ES-I3 (cell line): ENCODE data around the gene SYT12.
"Not testable (repeated sequence)": the region's sequence is repeated elsewhere in the genome, so short reads cannot be mapped to it uniquely, and the experiment has no call there.

Experiments
- H3K36me3 ChIP-seq: 2 replicates; pipeline ENCODE4 v1.6.1; 2013; ENCODE audit warnings: mild to moderate bottlenecking, low read length, control low read depth, moderate library complexity; ENCODE audit not compliant: insufficient read depth
- H3K4me1 ChIP-seq: 2 replicates; pipeline ENCODE4 v1.6.1; 2013; ENCODE audit warnings: mild to moderate bottlenecking, control low read depth, low read length; ENCODE audit not compliant: insufficient read depth
- H3K9ac ChIP-seq: 2 replicates; pipeline ENCODE4 v1.6.1; 2013; ENCODE audit warnings: low read depth, mild to moderate bottlenecking, low read length, moderate library complexity
- H3K9me3 ChIP-seq: 2 replicates; pipeline ENCODE4 v1.6.1; 2013; ENCODE audit warnings: mild to moderate bottlenecking, low read length, moderate library complexity; ENCODE audit not compliant: control insufficient read depth, insufficient read depth

The SYT12 gene

GRCh38 chr11:66986178-66986545 lies 36.8 kb upstream of the SYT12 start:
- Histone ChIP-seq H3K4me1 (peaks cover 6% of the 10 kb centered on the region; the same call in 1 of the 2 replicates), H3K9ac (no peak overlapping the region), H3K36me3 (no peaks in the 10 kb centered on the region), H3K9me3 (no peaks in the 10 kb centered on the region)

- Histone ChIP-seq H3K9ac (no peak overlapping the region), H3K9me3 (no peaks in the 10 kb centered on the region), H3K4me1 (peaks cover 6% of the 10 kb centered on the region; the same call in 1 of the 2 replicates), H3K36me3 (no peaks in the 10 kb centered on the region)
Observed at GRCh38 chr11:66987158-66987620, 35.7 kb upstream of the SYT12 start.

- H3K9ac ChIP-seq: no peak overlapping the region
- peaks cover 6% of the 10 kb centered on the region; the same call in 1 of the 2 replicates for H3K4me1 ChIP-seq
- no peaks in the 10 kb centered on the region for H3K36me3 ChIP-seq
- H3K9me3 ChIP-seq: no peaks in the 10 kb centered on the region
Observed at GRCh38 chr11:66987924-66988637, 34.9 kb upstream of the SYT12 start.

GRCh38 chr11:66988741-66989140 lies 34.2 kb upstream of the SYT12 start:
- H3K9me3 ChIP-seq, H3K9ac ChIP-seq, H3K4me1 ChIP-seq, H3K36me3 ChIP-seq: not testable (repeated sequence)

- H3K9me3 ChIP-seq, H3K9ac ChIP-seq, H3K4me1 ChIP-seq, H3K36me3 ChIP-seq: not testable (repeated sequence)
Observed at GRCh38 chr11:66989360-66989759, 33.6 kb upstream of the SYT12 start.

GRCh38 chr11:66992041-66992440 lies 30.9 kb upstream of the SYT12 start:
- Histone ChIP-seq H3K4me1 (peaks cover 6% of the 10 kb centered on the region; the same call in 1 of the 2 replicates), H3K9ac (no peak overlapping the region), H3K9me3 (no peaks in the 10 kb centered on the region), H3K36me3 (no peaks in the 10 kb centered on the region)

- Histone ChIP-seq H3K9ac (no peak overlapping the region), H3K9me3 (no peaks in the 10 kb centered on the region), H3K4me1 (no peaks in the 10 kb centered on the region), H3K36me3 (no peaks in the 10 kb centered on the region)
Observed at GRCh38 chr11:66996609-66997273, 26.2 kb upstream of the SYT12 start.

- Histone ChIP-seq H3K9ac (no peak overlapping the region), H3K36me3 (no peaks in the 10 kb centered on the region), H3K9me3 (no peaks in the 10 kb centered on the region), H3K4me1 (peaks cover 14% of the 10 kb centered on the region; the same call in 1 of the 2 replicates)
Observed at GRCh38 chr11:66999555-66999954, 23.4 kb upstream of the SYT12 start.

- no peak overlapping the region for H3K9ac ChIP-seq
- H3K4me1 ChIP-seq: peaks cover 14% of the 10 kb centered on the region; the same call in 1 of the 2 replicates
- H3K36me3 ChIP-seq: no peaks in the 10 kb centered on the region
- H3K9me3 ChIP-seq: no peaks in the 10 kb centered on the region
Observed at GRCh38 chr11:67001332-67001731, 21.6 kb upstream of the SYT12 start.

- no peak overlapping the region for H3K9ac ChIP-seq
- no peaks in the 10 kb centered on the region for H3K9me3 ChIP-seq
- H3K4me1 ChIP-seq: peaks cover 16% of the 10 kb centered on the region; the same call in 1 of the 2 replicates
- no peaks in the 10 kb centered on the region for H3K36me3 ChIP-seq
Observed at GRCh38 chr11:67002297-67002913, 20.5 kb upstream of the SYT12 start.

GRCh38 chr11:67002921-67003411 lies 20.0 kb upstream of the SYT12 start:
- no peak overlapping the region for H3K9ac ChIP-seq
- H3K9me3 ChIP-seq: no peaks in the 10 kb centered on the region
- peaks cover 16% of the 10 kb centered on the region; the same call in 1 of the 2 replicates for H3K4me1 ChIP-seq
- H3K36me3 ChIP-seq: no peaks in the 10 kb centered on the region

- H3K36me3 ChIP-seq, H3K9ac ChIP-seq, H3K9me3 ChIP-seq: not testable (repeated sequence)
- peaks cover 16% of the 10 kb centered on the region; the same call in 1 of the 2 replicates for H3K4me1 ChIP-seq
Observed at GRCh38 chr11:67005200-67005599, 17.7 kb upstream of the SYT12 start.

- peak overlapping the region; percentile 33; the same call in 1 of the 2 replicates for H3K9ac ChIP-seq
- no peaks in the 10 kb centered on the region for H3K36me3 ChIP-seq
Observed at GRCh38 chr11:67006029-67006884, 16.7 kb upstream of the SYT12 start.

GRCh38 chr11:67007126-67007525 lies 15.8 kb upstream of the SYT12 start:
- H3K36me3 ChIP-seq: no peaks in the 10 kb centered on the region
- H3K4me1 ChIP-seq: peaks cover 13% of the 10 kb centered on the region; the same call in 1 of the 2 replicates
- H3K9me3 ChIP-seq: no peaks in the 10 kb centered on the region
- peak overlapping the region; percentile 33; the same call in 1 of the 2 replicates for H3K9ac ChIP-seq

More at GRCh38 chr11:67006029-67006884, 16.7 kb upstream of the SYT12 start:
- Histone ChIP-seq H3K9me3 (no peaks in the 10 kb centered on the region), H3K4me1 (peaks cover 16% of the 10 kb centered on the region; the same call in 1 of the 2 replicates)
